NCI-H345 (cell line): Measurements from ENCODE around the gene LMF1.
"Not testable (repeated sequence)": the region's sequence is repeated elsewhere in the genome, so short reads cannot be mapped to it uniquely, and the experiment has no call there.

ENCODE experiments used
- DNase-seq: peaks from one replicate; lab custom pipeline; 2025; lab: John Stamatoyannopoulos, UW

LMF1 gene

GRCh38 chr16:947922-948303, 22.9 kb downstream of the LMF1 start:
- not testable (repeated sequence) for DNase-seq

- DNase-seq = no peak
Observed at GRCh38 chr16:947255-947921, 23.4 kb downstream of the LMF1 start.

- no peak for DNase-seq
Observed at GRCh38 chr16:946048-946395, 24.8 kb downstream of the LMF1 start.

- DNase-seq = no peak
Observed at GRCh38 chr16:945271-946047, 25.3 kb downstream of the LMF1 start.

GRCh38 chr16:943971-944370, 26.8 kb downstream of the LMF1 start:
- DNase-seq = no peak

- no peak for DNase-seq
Observed at GRCh38 chr16:942436-943060, 28.2 kb downstream of the LMF1 start.

- DNase-seq = no peak
Observed at GRCh38 chr16:939941-940340, 30.8 kb downstream of the LMF1 start.

- DNase-seq = no peak
Observed at GRCh38 chr16:939311-939710, 31.5 kb downstream of the LMF1 start.

GRCh38 chr16:938752-939151, 32.0 kb downstream of the LMF1 start:
- DNase-seq = no peak

- DNase-seq = no peak
Observed at GRCh38 chr16:938136-938535, 32.6 kb downstream of the LMF1 start.

- DNase-seq = no peak
Observed at GRCh38 chr16:937723-938122, 33.1 kb downstream of the LMF1 start.

- no peak for DNase-seq
Observed at GRCh38 chr16:937311-937710, 33.5 kb downstream of the LMF1 start.

GRCh38 chr16:935684-936083, 35.1 kb downstream of the LMF1 start:
- no peak for DNase-seq

- DNase-seq = no peak
Observed at GRCh38 chr16:934178-934577, 36.6 kb downstream of the LMF1 start.

GRCh38 chr16:933581-933980, 37.2 kb downstream of the LMF1 start:
- DNase-seq = no peak

- no peak for DNase-seq
Observed at GRCh38 chr16:932831-933330, 37.9 kb downstream of the LMF1 start.

- no peak for DNase-seq
Observed at GRCh38 chr16:931626-932500, 38.9 kb downstream of the LMF1 start.

- no peak for DNase-seq
Observed at GRCh38 chr16:931171-931570, 39.6 kb downstream of the LMF1 start.

GRCh38 chr16:930511-930910, 40.3 kb downstream of the LMF1 start:
- DNase-seq = no peak

GRCh38 chr16:930076-930475, 40.7 kb downstream of the LMF1 start:
- no peak for DNase-seq

GRCh38 chr16:929227-930073, 41.3 kb downstream of the LMF1 start:
- DNase-seq = no peak
